ENCODE measurements around the gene DEGS2.

DNA sequence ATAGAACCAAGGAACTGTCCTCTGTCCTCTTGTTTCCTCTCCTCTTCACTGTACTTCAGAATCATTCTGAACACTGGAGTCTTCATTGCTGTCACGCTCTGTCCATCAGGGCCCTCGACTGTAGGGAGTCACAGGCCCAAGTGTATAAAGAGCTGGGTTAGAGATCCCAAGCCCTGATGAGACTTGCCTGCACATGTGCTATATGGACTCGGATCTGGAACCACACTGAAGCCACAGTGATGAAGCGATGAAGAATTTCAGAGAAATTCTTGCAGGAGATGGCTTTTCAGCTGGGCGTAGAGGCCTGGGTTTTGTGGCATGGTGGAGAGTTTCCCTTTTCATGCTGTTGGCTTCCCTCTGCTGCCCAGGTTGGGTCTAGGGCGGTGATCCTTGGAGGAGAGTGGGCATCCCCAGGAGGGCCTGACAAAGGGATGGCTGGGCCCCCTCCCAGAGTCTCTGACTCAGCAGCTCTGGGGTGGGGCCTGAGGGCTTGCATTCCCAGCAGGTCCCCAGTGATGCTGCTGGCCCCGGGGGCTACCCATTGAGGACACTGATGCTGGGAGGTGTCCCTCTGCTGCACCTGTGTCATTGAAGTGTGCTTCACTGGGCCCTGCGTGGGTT lies 39.9 kb upstream of the DEGS2 start:
- TF ChIP-seq POLR2A (IDR thresholded peaks at IDR 0.05): no peak
- TF ChIP-seq, protein P1, sequence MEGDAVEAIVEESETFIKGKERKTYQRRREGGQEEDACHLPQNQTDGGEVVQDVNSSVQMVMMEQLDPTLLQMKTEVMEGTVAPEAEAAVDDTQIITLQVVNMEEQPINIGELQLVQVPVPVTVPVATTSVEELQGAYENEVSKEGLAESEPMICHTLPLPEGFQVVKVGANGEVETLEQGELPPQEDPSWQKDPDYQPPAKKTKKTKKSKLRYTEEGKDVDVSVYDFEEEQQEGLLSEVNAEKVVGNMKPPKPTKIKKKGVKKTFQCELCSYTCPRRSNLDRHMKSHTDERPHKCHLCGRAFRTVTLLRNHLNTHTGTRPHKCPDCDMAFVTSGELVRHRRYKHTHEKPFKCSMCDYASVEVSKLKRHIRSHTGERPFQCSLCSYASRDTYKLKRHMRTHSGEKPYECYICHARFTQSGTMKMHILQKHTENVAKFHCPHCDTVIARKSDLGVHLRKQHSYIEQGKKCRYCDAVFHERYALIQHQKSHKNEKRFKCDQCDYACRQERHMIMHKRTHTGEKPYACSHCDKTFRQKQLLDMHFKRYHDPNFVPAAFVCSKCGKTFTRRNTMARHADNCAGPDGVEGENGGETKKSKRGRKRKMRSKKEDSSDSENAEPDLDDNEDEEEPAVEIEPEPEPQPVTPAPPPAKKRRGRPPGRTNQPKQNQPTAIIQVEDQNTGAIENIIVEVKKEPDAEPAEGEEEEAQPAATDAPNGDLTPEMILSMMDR (IDR thresholded peaks at IDR 0.05): no peak

All from thyroid gland (tissue), 4 donors.